Thyroid gland (tissue), 4 donors: ENCODE data around the gene SPTB. TPM values are rescaled to one million over a fixed set of nuclear protein-coding genes. Genes with fewer than 3 reads are reported as not detected.

Source experiments
- DNase-seq, 2 donors: peaks; one replicate each; pipeline ENCODE4 v3.0.0-alpha.2; 2019
- H3K27ac ChIP-seq, 3 donors: fragments of 200-600 bp; sonication (generic); 1 replicate in 2 of 3; 2 replicates in 1 of 3; pipeline ENCODE4 v1.5.1; 2016 to 2019; ENCODE audit warnings: mild to moderate bottlenecking in 1 of 3, moderate library complexity in 1 of 3
- H3K27me3 ChIP-seq: fragments of 200-600 bp; sonication (generic); one replicate; pipeline ENCODE4 v1.5.1; 2019
- H3K36me3 ChIP-seq, 2 donors: fragments of 200-600 bp; sonication (generic); one replicate each; pipeline ENCODE4 v1.5.1; 2016 to 2019
- H3K4me1 ChIP-seq, 2 donors: fragments of 200-600 bp; sonication (generic); one replicate each; pipeline ENCODE4 v1.5.1; 2017 to 2019
- H3K4me3 ChIP-seq, 3 donors: fragments of 200-600 bp; sonication (generic); replicated peaks in 1 of 3; 1 replicate in 2 of 3; 2 replicates in 1 of 3; pipeline ENCODE4 v1.5.1; 2016; ENCODE audit warnings: mild to moderate bottlenecking in 1 of 3
- H3K9me3 ChIP-seq: fragments of 200-600 bp; sonication (generic); one replicate; pipeline ENCODE4 v1.5.1; 2017
- CTCF ChIP-seq, 6 experiments: fragments of 200-600 bp in 3 of 6; fragments of 450-650 bp in 3 of 6; sonication (generic) in 3 of 6; IDR thresholded peaks; one replicate each; pipeline ENCODE4 v1.5.1; 2016 to 2019; ENCODE audit warnings: antibody characterized with exemption in 6 of 6, mild to moderate bottlenecking in 2 of 6, inconsistent platforms in 1 of 6, moderate library complexity in 1 of 6
- POLR2A ChIP-seq, 2 donors: fragments of 450-650 bp; IDR thresholded peaks; one replicate each; pipeline ENCODE4 v1.6.1; 2017; ENCODE audit warnings: antibody characterized with exemption in 2 of 2, mild to moderate bottlenecking in 2 of 2, moderate library complexity in 1 of 2
- WGBS, 2 donors: methylation state at CpG; one replicate each; pipeline ENCODE4 v1.1.5; 2017; 5-methylcytosine and 5-hydroxymethylcytosine counted together
- intact Hi-C: fragments of 100-400 bp; cut with DNase I; formaldehyde crosslinking; loops from one replicate; pipeline ENCODE4 v1.15.1; 2023
- total RNA-seq, 4 donors: library from RNA; depleted of rRNA; stranded (reverse); fragments of >200 nt; gene quantifications; one replicate each; pipeline ENCODE4 v1.2.3, GENCODE V29; 2016

The SPTB gene
- total RNA-seq, 4 donors from 2014 or later = 0.33 to 1.9 (median 0.61) TPM

GRCh38 chr14:64841121-64841651 lies 38.5 kb downstream of the SPTB start:
- no peaks in the 10 kb centered on the region for H3K27me3 ChIP-seq
- no peaks in the 10 kb centered on the region for H3K9me3 ChIP-seq
- no peaks in the 10 kb centered on the region for H3K36me3 ChIP-seq
- no peak overlapping the region for H3K4me3 ChIP-seq
- TF ChIP-seq POLR2A (IDR thresholded peaks at IDR 0.05) = no peak
- no peak for TF ChIP-seq CTCF (IDR thresholded peaks at IDR 0.05)
- no peak overlapping the region for H3K27ac ChIP-seq
- no peaks in the 10 kb centered on the region for H3K4me1 ChIP-seq
- no peak for DNase-seq
- 42 to 45% methylated on average over 6 of the region's 6 CpGs for WGBS, 2 donors
- intact Hi-C loops = no loop called here

GRCh38 chr14:64838656-64839055 lies 41.1 kb downstream of the SPTB start:
- TF ChIP-seq POLR2A (IDR thresholded peaks at IDR 0.05) (no peak), CTCF (IDR thresholded peaks at IDR 0.05) (no peak)
- no peaks in the 10 kb centered on the region for H3K9me3 ChIP-seq
- no peaks in the 10 kb centered on the region for H3K4me1 ChIP-seq
- WGBS, 2 donors = 92 to 94% methylated on average over 5 of the region's 5 CpGs
- DNase-seq = no peak
- H3K27ac ChIP-seq = no peak overlapping the region
- no peaks in the 10 kb centered on the region for H3K36me3 ChIP-seq
- no peaks in the 10 kb centered on the region for H3K27me3 ChIP-seq
- H3K4me3 ChIP-seq = no peak overlapping the region
- intact Hi-C loops = no loop called here

GRCh38 chr14:64835431-64835830 lies 44.3 kb downstream of the SPTB start:
- Histone ChIP-seq H3K27ac (no peak overlapping the region), H3K9me3 (no peaks in the 10 kb centered on the region), H3K4me3 (no peak overlapping the region), H3K27me3 (no peaks in the 10 kb centered on the region), H3K4me1 (no peaks in the 10 kb centered on the region), H3K36me3 (no peaks in the 10 kb centered on the region)
- DNase-seq = no peak
- TF ChIP-seq CTCF (IDR thresholded peaks at IDR 0.05) = no peak
- no peak for TF ChIP-seq POLR2A (IDR thresholded peaks at IDR 0.05)
- WGBS, 2 donors = 81 to 94% methylated on average over 5 of the region's 5 CpGs
- intact Hi-C loops = no loop called here

- WGBS, 2 donors = 63 to 82% methylated on average over 3 of the region's 3 CpGs
- Histone ChIP-seq H3K9me3 (no peaks in the 10 kb centered on the region), H3K36me3 (no peaks in the 10 kb centered on the region), H3K27ac (no peak overlapping the region), H3K4me3 (no peak overlapping the region), H3K4me1 (no peaks in the 10 kb centered on the region), H3K27me3 (no peaks in the 10 kb centered on the region)
- no peak for DNase-seq
- TF ChIP-seq CTCF (IDR thresholded peaks at IDR 0.05) = no peak
- TF ChIP-seq POLR2A (IDR thresholded peaks at IDR 0.05) = no peak
- intact Hi-C loops = no loop called here
Measured at GRCh38 chr14:64834965-64835364, 44.7 kb downstream of the SPTB start.

- WGBS, 2 donors = 72 to 77% methylated on average over 5 of the region's 5 CpGs
- DNase-seq = no peak
- H3K27me3 ChIP-seq = no peaks in the 10 kb centered on the region
- no peak for TF ChIP-seq CTCF (IDR thresholded peaks at IDR 0.05)
- TF ChIP-seq POLR2A (IDR thresholded peaks at IDR 0.05) = no peak
- H3K36me3 ChIP-seq = no peaks in the 10 kb centered on the region
- H3K4me3 ChIP-seq = no peak overlapping the region
- intact Hi-C loops = no loop called here
- no peaks in the 10 kb centered on the region for H3K9me3 ChIP-seq
- H3K4me1 ChIP-seq = no peaks in the 10 kb centered on the region
- no peak overlapping the region for H3K27ac ChIP-seq
Measured at GRCh38 chr14:64831419-64831818, 48.3 kb downstream of the SPTB start.
